Heart left ventricle (tissue), 13 donors: ENCODE data around the gene ADGRB3.

Experiments
- POLR2A ChIP-seq, 2 donors: fragments of 450-650 bp; IDR thresholded peaks; one replicate each; pipeline ENCODE4 v1.6.1; 2017; ENCODE audit warnings: antibody characterized with exemption in 2 of 2, mild to moderate bottlenecking in 2 of 2, moderate library complexity in 2 of 2
- TF ChIP-seq, protein P1 (sequence below), 12 donors: fragments of 200-600 bp; sonication (generic) in 4 of 12; IDR thresholded peaks; one replicate each; pipeline versions ENCODE4 v1.5.0 to v1.8.0; 2018 to 2022; ENCODE audit warnings: antibody characterized with exemption in 12 of 12, mild to moderate bottlenecking in 5 of 12
- donor health status: ischemic (EF 13 %, LVEDD 7.1; RV severe dilation, severe dysfunction).
- donor health status: DM: no; HTN: yes; CAD: no.
- donor health status: DM: no; HTN: no; CAD: no.
- donor health status: ischemic (EF 25% LVEDD 6.9; RV normal size, moderate dysfunction).
- donor health status: ischemic (EF 25% LVEDD 5.7; RV mildly dilated, moderate dysfunction).
- donor health status: ischemic (EF 35%, LVEDD 5.7; RV mildly dilated, moderate dysfunction).
- donor health status: nonischemic (EF 11% LVEDD 7.7; RV severe dilation, severe dysfunction).
- donor health status: DM: yes; HTN: yes; CAD: no.
- donor health status: PGD.
- donor health status: ischemic (EF 29% LVEDD 5.4; RV normal size, mild dysfunction).
- donor health status: nonischemic (EF 23%, LVEDD 6.1; RV moderate dilation, normal function).

DNA sequence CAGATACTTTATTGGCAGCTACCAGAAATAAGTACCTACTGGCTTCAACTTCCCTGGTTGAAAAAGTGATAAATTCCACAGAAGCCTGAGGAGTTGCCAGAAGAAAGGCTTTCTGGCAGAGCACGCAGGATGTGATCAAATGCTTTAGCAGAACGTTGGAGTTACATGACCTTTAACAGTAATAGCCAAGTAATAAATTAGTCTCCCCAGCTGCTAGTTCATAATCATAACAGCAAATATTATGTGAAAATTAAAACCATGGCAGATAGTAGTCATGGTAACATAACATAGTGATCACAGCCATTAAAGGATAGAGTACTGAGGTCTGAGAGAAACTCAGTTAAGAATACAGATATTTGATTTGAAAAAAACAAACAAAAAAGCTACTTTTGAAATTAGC is 567.7 kb downstream of the ADGRB3 start:
- TF ChIP-seq, protein P1, sequence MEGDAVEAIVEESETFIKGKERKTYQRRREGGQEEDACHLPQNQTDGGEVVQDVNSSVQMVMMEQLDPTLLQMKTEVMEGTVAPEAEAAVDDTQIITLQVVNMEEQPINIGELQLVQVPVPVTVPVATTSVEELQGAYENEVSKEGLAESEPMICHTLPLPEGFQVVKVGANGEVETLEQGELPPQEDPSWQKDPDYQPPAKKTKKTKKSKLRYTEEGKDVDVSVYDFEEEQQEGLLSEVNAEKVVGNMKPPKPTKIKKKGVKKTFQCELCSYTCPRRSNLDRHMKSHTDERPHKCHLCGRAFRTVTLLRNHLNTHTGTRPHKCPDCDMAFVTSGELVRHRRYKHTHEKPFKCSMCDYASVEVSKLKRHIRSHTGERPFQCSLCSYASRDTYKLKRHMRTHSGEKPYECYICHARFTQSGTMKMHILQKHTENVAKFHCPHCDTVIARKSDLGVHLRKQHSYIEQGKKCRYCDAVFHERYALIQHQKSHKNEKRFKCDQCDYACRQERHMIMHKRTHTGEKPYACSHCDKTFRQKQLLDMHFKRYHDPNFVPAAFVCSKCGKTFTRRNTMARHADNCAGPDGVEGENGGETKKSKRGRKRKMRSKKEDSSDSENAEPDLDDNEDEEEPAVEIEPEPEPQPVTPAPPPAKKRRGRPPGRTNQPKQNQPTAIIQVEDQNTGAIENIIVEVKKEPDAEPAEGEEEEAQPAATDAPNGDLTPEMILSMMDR (IDR thresholded peaks at IDR 0.05), result no peak
- no peak for TF ChIP-seq POLR2A (IDR thresholded peaks at IDR 0.05)
